HG03558 (cell line): ENCODE measurements around the gene CD79B.

Experiments used
- ATAC-seq: cut with Tn5 transposase; IDR thresholded peaks from one replicate; pipeline ENCODE4 v1.9.1; 2021; ENCODE audit warnings: moderate number of reproducible peaks; ENCODE audit not compliant: unreplicated experiment; ENCODE audit errors: extremely low read depth

Gene CD79B

GRCh38 chr17:63954402-63955063 is 22.4 kb upstream of the CD79B start:
- ATAC-seq = no peak

GRCh38 chr17:63950940-63951907 is 19.1 kb upstream of the CD79B start:
- ATAC-seq = no peak

GRCh38 chr17:63949576-63950250 is 17.6 kb upstream of the CD79B start:
- ATAC-seq = no peak

GRCh38 chr17:63948521-63948920 is 16.4 kb upstream of the CD79B start:
- no peak for ATAC-seq

DNA sequence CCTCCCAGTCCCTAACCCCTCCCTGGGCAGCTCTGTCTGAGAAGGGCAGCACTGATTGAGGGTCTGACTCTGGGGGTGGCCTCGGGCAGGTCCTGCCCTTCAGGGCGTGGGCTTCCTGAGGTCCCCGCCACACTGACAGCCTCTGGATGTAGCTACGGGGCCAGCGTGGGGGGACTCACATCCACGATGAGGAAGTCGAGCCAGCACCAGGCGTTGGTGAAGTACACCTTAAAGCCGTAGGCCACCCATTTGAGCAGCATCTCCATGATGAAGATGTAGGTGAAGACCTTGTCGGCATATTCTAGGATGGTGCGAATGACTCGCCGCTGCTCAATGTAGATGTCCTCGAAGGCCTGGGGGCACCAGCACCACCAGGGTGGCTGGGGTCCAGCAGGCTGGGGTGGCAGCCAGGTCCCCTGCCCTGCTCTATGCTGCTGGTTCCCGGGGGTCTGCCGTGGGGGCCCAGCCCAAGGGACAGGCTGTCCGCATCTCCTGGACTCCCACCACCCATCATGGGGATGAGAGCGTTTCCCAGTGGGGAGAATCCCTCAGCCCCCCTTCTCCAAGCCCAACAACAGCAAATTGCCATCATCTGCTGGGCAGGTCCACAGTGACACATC is 15.7 kb upstream of the CD79B start:
- ATAC-seq = no peak

GRCh38 chr17:63946440-63947363 is 14.6 kb upstream of the CD79B start:
- no peak for ATAC-seq

DNA sequence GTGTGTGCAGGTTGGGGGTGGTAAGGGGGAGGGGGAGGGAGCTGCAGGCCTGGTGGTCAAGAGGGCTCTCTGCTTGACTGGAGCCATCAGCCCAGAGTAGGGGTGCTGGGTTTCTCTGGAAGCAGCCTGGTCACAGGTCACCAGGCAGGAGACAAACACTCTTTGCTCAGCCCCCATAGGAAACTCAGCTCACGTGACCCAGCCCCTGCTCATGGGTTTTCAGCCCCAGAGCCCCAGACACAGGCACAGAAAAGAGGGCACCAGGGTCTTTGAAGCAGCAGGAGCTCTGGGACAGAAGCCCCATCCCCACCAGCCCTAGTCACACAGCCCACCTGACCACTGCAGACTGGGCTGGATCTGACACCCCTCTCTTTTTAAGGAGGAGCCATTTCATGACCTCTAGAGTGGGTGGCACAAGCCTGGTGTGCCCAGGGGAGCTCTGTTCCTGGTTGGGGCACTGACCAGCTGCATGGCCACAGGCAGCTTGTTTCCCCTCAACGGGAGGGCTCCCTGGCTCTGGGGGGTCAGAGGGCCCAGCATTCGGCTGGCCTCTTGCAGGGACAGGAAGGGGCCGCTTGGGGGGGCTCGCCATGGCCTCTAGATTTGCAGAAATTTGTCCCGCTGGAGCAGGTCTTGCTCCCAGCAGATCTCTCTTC is 13.8 kb upstream of the CD79B start:
- ATAC-seq = no peak

DNA sequence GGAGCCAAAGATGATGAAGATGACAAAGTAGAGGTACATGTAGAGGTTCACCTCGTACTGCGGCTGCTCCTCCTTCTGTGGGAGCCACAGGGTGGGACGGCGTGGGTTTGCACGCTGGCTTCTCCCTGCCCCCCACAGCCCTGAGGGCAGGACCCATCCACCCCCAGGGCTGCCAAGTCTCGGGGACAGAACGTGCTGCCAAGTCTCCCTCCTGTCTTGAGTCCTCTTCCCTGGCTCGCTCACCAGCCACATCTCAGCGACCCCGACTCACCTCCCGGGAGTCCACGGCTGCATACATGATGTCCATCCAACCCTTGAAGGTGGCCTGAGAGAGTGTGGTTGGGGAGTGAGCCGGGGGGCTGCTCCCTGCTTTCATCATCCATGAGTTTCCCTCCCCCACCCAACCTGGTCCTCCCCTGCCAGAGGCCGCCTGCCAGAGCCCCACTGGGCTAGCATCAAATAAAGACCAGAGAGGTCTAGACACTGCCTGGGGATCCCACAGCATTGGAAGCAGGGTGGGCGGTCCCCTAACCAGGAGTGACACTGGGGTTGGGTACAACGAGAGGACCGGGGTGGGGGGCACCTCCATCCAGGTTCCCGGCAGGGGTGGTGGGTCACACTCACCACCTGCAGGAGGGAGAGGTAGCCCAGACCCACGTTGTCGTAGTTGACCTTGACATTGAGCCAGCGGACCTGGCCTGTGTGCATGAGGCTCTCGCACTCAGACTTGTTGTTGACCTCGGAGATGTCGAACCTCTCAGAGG is 12.8 kb upstream of the CD79B start:
- no peak for ATAC-seq

DNA sequence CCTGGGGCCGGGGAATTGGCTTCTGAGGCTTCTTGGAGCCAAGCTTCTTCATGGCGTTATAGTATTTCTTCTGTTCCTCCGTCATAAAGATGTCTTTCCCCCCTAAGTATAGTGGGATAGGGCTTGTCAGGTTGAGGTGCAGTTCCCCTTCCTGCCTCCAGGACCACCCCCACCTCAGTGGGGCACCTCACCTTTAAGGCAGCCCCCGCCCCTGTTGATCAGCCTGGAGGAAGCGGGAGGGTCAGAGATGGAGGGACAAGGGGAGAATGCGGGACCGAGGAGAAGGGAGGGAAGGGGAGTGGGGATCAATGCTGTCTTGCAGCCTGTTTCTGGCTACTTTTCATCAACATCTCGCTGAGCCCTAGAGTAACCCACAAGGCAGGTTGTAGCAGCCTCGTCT is 11.6 kb upstream of the CD79B start:
- no peak for ATAC-seq

GRCh38 chr17:63942309-63942985 is 10.3 kb upstream of the CD79B start:
- no peak for ATAC-seq

GRCh38 chr17:63941751-63942150 is 9.6 kb upstream of the CD79B start:
- no peak for ATAC-seq

GRCh38 chr17:63941162-63941561 is 9.0 kb upstream of the CD79B start:
- ATAC-seq = no peak

GRCh38 chr17:63940584-63940983 is 8.5 kb upstream of the CD79B start:
- no peak for ATAC-seq

GRCh38 chr17:63939884-63940283 is 7.8 kb upstream of the CD79B start:
- no peak for ATAC-seq

- ATAC-seq = no peak
These were observed 7.3 kb upstream of the CD79B start for GRCh38 chr17:63939401-63939800.

DNA sequence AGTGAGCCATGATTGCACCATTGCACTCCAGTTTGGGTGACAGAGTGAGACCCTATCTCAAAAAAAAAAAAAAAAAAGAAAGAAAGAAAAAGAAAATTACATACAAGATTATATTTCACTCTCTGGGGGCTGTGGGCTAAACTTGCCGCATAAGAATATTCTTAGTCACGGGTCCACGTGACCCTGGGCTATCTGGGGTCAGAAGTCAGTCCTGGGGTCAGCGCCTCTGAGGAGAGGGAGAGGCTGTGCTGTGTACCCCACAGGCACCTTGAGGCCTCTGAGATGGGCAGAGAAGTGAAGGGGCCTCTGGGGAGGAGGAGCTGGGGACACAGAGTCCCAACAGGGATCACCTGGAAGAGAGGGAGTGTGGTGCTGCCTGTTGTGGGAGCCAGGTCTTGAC is 5.8 kb upstream of the CD79B start:
- ATAC-seq = no peak

GRCh38 chr17:63937319-63937718 is 5.2 kb upstream of the CD79B start:
- no peak for ATAC-seq
